Transverse colon (tissue), 4 donors: ENCODE data around the gene SMAD9.

Source experiments
- POLR2A ChIP-seq: fragments of 450-650 bp; IDR thresholded peaks from one replicate; pipeline ENCODE4 v1.6.1; 2016; ENCODE audit warnings: antibody characterized with exemption, mild to moderate bottlenecking, moderate library complexity
- POLR2AphosphoS5 ChIP-seq, 3 donors: sonication (generic); formaldehyde crosslinking; IDR thresholded peaks; one replicate each; pipeline ENCODE4 v1.6.1; 2016; ENCODE audit warnings: antibody characterized with exemption in 3 of 3
- TF ChIP-seq, protein P1 (sequence below), 5 experiments: fragments of 200-600 bp in 3 of 5; fragments of 450-650 bp in 2 of 5; sonication (generic) in 3 of 5; IDR thresholded peaks; 1 replicate in 2 of 5; 2 replicates in 3 of 5; pipeline ENCODE4 v1.5.1; 2016 to 2017; ENCODE audit warnings: antibody characterized with exemption in 5 of 5, inconsistent platforms in 3 of 5, mild to moderate bottlenecking in 2 of 5, moderate library complexity in 1 of 5

GRCh38 chr13:36814465-36814864 is 105.6 kb downstream of the SMAD9 start:
- TF ChIP-seq, protein P1, sequence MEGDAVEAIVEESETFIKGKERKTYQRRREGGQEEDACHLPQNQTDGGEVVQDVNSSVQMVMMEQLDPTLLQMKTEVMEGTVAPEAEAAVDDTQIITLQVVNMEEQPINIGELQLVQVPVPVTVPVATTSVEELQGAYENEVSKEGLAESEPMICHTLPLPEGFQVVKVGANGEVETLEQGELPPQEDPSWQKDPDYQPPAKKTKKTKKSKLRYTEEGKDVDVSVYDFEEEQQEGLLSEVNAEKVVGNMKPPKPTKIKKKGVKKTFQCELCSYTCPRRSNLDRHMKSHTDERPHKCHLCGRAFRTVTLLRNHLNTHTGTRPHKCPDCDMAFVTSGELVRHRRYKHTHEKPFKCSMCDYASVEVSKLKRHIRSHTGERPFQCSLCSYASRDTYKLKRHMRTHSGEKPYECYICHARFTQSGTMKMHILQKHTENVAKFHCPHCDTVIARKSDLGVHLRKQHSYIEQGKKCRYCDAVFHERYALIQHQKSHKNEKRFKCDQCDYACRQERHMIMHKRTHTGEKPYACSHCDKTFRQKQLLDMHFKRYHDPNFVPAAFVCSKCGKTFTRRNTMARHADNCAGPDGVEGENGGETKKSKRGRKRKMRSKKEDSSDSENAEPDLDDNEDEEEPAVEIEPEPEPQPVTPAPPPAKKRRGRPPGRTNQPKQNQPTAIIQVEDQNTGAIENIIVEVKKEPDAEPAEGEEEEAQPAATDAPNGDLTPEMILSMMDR (IDR thresholded peaks at IDR 0.05): no peak
- TF ChIP-seq POLR2AphosphoS5 (IDR thresholded peaks at IDR 0.05) (no peak), POLR2A (no peak)
